Right hindlimb (tissue), 1 donor: ENCODE results near the gene ALDH8A1.

Experiments used
- DNase-seq: peaks from one replicate; pipeline ENCODE4 v3.0.0-alpha.2; 2018

The ALDH8A1 gene, protein sequence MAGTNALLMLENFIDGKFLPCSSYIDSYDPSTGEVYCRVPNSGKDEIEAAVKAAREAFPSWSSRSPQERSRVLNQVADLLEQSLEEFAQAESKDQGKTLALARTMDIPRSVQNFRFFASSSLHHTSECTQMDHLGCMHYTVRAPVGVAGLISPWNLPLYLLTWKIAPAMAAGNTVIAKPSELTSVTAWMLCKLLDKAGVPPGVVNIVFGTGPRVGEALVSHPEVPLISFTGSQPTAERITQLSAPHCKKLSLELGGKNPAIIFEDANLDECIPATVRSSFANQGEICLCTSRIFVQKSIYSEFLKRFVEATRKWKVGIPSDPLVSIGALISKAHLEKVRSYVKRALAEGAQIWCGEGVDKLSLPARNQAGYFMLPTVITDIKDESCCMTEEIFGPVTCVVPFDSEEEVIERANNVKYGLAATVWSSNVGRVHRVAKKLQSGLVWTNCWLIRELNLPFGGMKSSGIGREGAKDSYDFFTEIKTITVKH

DNA sequence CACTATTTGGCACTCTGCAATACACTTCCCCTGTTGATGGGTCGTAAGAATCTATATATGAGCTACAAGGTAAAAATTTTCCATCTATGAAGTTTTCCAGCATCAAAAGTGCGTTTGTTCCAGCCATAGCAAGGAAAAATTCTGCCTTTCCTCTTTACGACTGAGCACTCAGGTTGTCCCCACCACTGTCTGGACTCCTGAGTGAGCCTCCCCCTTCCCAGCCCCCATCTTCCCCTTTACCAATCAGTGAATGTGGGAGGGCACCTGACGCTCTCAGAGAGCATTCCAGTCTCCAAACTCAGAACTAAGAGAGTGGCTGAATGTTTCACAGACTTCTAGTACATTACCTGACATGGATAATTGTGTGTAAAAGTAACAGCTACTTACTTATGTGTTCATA, at the start of gene ALDH8A1:
Gene ALDH8A1, minus strand, starts transcription at position 175 of the 400 bp plus-strand sequence. Its CDS starts 48 bp downstream, at position 127.
- no peak for DNase-seq

DNA sequence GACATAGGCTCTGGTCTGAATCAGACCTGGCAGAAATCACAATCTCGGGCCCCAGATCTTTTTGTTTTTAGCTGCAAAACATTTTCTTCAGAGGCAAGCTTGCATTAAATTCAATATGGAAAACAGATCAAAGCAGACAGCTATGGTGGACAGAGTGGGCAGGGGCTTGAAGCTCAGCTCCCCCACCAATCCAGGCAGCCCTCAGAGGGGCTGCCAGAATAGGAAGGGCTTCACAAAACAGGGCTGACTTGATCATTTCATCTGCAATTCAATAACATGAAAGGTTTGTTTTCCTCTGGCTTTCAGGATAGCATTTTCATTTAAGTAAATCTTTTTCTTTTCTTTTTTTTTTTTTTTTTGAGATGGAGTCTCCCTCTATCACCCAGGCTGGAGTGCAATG, 49.2 kb upstream of the ALDH8A1 start:
- DNase-seq, result no peak

DNA sequence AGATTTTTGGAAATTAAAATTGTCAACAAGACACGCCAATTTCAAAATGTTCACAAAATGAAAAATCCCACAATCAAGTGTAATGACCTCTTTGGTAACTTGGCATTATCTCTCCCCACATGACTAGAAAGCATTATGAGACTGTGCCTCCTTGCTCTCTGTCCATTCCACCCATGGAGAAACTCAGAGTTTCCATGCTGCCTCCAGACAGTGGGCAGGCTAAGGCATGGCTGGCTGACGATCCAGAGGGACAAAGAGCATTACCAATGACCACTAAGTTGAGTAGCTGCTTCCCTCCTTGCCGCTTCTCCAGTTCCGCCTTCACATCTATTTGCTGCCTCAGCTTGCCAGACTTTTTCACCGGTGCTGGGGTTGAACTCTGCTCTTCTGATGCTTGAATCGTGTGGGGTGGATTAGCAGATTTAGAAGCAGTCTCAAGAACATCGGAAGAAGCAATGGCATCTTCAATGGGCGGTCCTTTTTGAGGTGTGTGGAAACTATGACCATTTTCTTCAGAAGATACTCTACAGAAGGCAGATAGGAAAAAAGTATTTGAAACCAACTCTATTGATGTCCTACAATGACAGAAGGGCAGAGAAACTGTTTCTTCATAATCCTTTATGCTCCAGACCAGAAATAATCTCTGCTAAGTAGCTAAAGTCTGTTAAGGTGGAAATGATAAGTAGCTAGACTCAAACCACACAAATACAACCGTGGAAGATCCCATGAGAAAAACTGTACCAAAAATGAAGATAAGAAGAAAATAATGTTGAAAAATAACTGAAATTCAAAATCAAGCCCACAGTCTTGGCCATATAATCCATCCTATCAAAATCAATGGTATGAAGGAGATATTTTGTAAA, 47.5 kb upstream of the ALDH8A1 start:
- DNase-seq, result no peak

DNA sequence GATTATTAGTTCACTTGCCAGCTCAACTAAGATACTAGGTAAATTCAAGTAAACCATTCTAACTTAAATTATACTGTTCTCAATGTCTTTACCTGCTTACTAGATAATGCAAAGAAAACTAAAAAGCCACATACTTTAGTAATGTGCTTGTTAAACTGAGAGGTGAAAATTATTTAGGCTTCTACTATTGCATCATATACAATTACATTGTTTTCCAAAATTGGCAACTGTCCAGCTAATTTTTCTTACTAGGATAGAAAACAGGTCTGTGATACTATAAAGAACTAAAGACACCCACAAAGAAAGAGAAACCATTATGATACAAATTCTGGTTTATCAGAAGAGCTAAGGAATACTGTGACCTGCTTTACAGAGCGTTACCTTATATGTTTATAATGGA, 45.6 kb upstream of the ALDH8A1 start:
- no peak for DNase-seq

DNA sequence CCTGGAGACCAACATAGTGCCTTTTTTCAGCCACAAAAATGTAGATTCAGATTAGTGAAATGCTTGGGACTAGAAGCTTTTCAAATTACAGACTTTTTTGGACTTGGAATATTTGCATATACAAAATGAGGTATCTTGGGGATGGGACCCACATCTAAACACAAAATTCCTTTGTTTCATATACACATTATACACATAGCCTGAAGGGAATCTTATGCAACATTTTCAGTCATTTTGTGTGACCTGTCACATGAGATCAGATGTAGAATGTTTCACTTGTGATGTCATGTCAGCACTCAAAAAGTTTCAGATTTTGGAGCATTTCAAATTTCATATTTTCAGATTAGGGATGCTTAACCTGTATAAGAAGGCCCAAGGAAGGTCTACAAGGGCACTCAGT, 44.5 kb upstream of the ALDH8A1 start:
- DNase-seq, result no peak

DNA sequence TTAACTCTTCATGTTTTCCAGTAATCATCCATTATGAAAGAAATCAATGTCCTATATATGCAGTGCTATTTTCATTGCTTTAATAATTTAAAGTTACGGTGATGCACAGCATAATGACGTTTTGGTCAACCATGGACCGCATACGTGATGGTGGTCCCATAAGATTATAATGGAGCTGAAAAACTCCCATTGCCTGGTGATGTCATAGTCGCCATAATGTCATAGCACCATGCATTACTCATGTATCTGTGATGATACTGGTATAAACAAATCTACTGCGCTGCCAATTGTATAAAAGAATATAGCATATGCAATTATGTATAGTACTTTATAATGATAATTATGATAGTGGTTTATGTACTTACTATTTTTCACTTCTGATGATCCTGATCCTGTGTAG, 42.3 kb upstream of the ALDH8A1 start:
- no peak for DNase-seq

DNA sequence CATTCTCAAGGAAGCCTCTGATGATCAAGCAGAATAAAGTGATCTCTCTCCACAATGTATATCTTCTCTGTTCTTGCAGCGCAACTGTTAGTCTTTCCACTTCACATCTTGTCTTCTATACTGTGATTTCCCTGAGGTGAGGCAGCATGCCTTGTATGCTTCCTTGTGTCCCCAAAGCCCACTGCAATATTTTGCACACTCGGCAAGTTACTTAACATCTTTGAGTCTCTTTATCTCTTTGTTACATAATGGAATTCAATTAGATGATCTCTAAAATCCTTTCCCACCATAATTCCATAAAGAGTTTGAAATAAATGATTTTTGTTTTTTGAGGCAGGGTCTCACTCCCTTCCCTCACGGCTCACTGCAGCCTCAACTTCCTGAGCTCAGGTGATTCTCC, 40.4 kb upstream of the ALDH8A1 start:
- DNase-seq, result no peak

DNA sequence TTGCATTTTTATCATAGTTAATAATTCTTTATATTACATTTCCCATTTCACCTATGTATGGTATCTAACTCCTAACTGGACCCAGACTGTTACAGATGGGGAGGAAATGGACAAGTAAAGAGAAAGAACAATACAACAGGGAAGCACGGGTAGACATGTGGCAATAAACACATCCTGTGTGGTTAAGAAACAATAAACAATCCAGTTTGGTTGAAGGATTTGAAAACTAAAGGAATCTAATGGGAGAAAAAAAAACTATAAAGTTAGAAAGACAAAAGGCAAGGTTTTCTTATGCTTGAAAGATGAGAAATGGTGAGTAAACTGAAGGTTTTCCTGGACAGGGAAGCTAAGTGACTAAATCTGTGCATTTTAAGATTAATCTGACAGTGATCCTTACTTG, 34.9 kb upstream of the ALDH8A1 start:
- DNase-seq, result no peak

DNA sequence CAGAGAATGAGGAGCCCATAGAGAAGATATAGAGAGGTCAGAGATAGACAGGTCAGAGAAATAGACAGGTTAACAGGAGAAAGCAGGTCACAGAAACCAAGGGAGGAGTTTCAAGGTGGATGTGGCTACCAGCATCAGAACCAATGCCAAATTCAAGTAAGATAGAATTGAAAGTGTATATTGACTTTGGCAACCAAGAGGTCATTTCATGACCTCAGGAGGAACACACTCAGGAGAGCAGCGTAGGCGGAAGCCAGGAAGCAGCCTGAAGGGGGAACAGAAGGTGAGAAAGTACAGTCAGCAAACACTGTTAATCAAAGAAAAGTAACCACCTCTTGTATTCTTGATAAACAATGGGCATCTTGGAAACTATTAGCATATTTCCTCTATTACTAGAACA, 33.9 kb upstream of the ALDH8A1 start:
- DNase-seq, result no peak

DNA sequence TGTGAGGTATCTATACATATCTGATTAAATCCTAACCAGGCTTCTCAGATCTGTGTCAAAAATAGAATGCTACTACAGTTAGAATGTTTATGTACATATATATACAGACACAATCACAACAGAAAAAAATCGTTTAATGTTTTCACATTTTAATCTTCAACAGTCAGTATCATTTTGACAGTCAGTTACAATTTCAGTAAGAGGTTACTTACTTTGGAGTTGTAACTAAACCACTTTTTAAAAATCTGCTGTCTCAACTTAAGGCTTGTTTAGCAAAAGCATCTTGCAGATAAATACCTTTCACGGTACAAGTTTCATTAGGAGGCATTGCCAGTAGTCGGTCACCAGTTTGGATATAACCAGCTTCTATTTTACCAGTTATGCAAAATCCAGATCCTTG, 32.3 kb upstream of the ALDH8A1 start:
- no peak for DNase-seq

DNA sequence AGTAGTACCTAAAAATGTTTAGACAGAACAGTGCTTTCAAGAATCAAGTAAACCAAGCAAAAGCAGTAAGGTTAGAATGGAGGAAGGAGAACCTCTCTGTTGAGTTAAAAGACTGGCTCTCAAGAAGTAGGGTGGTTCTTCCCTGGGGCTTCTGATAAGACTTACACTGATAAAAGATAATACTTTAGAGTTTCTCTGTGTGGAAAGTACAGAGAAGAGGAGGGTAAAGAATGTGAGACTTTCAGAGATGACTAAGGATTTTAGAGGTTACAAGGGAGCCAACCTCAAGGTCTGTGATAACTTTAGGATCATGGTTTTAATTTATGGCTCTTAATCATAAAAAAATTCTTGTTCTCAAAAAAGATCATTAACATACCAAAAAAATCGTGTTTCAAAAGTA, 30.9 kb upstream of the ALDH8A1 start:
- DNase-seq, result no peak

DNA sequence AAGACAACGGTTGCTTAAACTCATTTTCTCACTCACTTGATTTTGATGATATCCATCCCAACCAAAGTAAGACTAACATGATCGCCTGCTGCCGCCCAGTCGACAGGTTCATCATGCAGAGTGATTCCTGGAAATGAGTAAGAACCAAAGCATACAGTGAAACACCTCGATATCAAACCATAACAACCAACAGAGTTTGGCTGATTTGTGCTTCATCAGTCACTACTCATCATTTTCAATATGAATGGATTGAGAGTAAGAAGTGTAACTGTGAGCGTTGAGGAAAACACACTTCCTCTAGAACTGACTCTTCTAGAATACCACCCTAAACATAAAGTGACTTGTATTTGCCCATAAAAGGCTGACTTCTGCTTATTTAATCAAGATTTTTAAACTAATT, 29.2 kb upstream of the ALDH8A1 start:
- DNase-seq, result no peak

DNA sequence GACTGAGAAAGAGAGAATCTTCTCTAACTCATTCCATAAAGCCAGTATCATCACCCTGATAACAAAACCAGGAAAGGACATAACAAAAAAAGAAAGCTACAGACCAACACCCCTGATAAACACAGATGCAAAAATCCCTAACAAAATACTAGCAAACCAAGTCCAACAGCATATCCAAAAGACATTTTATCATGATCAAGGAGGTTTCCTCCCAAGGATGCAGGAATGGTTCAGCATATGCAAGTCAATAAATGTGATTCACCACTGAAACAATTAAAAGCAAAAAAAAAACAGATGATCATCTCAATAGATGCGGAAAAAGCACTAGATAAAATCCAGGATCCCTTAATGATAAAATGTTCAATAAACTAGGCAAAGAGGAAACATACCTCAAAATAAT, 24.5 kb upstream of the ALDH8A1 start:
- no peak for DNase-seq

DNA sequence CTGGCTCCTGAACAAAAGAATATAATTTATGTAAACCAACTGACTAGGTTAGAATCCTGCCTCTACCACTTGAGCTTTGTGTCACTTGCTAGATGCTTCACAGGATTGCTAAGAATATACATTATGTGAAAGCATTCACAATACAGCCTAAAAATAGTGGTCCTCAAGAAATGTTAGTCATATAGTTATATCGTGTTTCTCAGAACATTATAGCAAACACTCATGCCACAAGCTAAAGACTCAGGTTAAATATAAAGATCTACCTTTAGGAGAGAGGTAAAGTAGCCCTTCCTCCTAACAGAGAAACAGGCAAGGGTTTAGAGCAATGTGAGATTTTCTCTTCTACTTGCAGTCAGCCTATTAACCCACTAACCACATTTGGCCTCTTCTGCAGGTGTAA, 17.8 kb upstream of the ALDH8A1 start:
- no peak for DNase-seq

DNA sequence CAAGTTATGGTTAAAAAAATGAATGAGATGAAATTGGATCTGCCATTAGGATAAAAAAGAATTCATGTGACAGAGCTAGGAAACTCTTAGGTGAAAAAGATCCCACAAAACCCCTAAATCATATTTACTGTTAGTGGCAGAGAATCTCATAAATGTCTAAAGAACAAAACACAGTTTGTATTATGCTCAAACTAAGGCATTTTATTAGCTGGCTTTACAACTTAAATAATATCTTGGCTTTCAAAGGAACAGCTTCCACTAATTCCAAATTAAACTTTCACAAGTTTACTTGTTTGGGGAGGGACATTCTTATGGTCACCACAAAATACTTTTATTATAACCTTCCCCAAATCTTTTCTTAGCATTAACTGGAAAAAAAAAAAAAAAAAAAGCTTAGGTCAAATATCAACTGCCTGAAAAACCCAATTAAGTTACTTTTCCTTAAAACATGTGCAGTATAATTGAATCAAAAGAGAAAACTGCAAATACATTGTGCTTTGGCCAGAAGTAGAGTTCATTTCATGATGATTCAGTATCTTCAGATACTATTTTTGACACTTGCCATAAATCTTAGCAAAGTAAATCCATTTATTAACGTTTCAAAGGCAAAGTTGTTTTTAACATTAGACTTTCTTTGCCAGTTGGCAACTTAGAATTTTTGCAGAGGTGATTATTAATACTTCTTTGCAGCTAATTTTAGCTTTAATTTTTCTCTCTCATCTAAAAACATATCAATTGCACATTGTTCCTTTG, 14.7 kb upstream of the ALDH8A1 start:
- no peak for DNase-seq

DNA sequence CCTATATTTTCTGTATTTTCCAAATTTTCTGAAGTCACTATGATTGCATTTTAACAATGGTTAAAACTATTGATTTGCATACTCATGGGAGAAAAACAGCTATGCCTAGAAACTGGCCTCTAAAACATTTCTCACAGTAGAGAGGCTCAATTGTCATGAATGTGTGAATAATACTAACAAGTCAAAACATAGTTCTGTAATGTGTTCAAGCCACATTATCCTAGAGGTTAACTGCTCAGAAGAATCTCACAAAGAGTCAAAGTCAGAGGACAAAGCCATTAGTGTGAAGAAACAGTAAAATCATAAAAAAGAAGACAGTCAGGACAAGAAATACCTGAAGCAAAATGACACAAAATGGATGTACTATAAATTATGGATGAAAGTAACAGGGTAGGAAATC, 12.5 kb upstream of the ALDH8A1 start:
- no peak for DNase-seq

DNA sequence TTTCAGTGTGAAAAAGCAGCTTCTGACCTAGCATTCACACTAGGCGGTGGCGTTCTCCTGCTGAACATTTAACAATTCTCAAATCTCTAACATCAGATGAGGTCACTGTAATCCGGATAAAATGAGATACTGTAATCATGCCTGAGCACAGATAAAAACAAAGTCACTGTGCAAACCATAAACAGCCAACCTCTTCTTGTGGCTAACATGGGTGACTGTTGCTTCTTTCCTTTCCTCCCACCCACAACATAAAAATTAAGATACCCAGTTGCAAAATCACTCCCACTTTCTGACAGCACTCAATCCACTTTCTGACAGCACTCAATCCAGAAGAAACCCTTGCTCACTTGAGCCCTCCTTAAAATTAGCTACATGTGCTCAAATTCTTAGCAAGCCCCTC, 11.5 kb upstream of the ALDH8A1 start:
- DNase-seq, result no peak

DNA sequence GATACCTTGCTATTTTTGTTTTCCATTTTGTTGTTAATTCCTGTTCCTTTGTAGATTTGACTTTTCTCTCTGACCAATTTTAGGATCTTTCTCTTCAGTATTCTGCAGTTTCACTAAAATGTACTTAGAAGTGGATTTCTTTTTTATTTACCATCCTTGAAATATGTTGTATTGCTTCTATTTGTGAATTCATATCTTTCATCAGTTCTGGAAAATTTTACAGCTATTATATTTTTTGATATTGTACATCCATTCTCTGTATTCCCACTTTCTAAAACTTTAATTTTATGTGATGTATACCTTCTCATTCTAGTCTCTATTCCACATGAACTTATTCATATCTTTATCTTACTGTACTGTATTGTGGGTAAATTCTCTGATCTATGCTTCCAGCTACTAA, 9.7 kb upstream of the ALDH8A1 start:
- no peak for DNase-seq

DNA sequence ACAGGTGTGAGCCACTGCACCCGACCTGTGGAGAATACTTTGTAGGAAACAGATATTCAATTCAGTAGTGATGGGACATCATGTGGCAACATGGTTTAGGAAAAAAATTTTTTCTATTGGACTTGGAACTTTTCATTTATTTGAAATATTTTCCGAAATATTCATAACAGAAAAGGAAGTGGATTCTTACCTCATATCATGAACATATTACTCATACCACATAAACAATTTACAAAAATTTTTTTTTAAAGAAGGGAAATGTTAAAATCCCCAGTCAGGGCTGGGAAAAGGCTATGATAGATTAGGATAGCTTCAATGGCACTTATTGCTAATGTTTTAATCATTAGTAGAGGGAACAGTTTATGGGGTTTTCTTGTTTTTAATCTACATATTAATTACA, 6.8 kb upstream of the ALDH8A1 start:
- no peak for DNase-seq

DNA sequence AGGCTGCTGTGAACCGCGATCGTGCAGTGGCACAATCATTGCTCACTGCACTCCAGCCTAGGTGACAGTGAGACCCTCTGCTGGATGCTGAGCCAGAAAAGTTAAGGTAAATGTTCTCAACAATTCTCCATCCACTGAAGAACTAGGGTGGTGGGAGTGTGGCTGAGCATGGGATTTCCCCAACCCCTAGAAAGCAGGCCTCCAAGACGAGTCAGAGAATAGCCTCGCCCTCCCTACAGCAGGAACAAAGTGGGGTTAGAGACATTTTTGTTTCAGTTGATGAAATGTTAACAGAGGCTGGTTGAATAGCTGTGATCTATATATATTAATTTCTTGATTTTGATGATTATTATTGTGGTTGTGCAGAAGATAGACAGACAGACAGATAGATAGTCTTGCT, 6.1 kb upstream of the ALDH8A1 start:
- no peak for DNase-seq

DNA sequence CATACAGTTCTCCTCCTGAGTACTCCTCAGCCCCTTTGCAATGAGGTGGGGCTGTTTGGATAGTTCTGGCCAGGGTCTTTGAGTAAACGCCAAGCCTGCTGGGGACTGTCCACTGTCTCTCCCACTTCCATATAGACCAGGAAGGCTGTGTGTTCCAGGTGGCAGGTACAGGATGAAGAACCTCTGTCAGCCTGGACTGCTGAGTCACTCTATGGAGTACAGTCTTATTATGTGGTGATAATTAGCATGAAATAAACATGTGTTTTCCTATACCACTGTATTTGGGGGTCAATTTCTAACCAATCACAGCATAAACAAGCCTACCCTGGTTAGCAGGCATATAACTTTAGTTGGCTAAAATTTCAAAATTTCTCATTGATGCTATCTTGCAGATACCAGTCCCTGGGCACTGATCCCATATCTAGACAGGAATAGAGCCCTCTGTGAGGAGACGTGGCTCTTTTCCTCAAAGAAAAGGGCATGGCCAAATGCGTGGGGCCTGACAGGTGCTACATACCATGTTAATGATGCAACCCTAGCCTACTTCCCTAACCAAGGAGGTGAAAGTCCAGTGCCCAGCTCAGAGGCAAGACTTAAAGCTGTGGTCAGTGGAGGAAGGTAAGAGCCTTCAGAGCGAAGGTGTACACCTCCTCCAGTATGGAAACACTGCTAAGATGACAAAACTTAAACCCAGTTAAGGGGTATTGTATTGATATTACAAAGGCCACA, 4.5 kb upstream of the ALDH8A1 start:
- no peak for DNase-seq

DNA sequence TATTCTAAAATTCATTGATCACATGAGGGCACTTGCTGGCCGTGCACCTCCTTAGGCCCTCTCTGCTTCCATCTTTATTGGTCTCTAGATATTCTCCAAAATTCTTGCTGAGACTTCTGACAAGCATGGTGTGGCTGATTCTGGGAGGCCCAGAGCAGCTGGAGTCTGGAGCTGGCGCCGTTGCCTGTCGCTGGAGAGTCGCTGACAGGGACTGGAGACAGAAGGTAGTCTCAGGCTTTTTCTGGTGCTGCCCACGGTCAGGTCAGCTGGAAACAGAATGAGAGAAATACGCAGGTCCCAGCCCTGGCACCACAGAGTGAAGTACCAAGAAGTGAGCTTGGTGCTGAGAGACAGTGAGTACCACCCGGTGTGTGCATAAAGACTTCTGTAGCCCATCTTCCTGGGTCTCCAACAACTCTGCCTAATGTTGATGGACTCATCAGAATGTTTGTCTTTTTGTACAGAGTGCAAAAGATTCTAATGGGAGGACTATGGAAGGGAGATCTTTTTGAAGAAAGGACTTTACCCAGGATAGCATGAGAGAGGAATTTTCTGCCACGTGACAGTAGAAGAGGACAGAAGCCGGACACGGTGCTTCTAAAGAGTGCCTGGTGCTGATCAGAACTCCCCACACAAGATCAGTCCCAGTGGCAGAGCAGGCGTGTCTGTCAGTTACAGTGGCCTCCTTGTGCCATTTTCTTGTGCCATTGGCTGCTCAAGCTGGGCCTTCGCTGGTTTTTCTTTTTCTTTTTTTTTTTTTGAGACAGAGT, 1.8 kb upstream of the ALDH8A1 start:
- DNase-seq, result no peak
